ENCODE results near the gene ARHGAP24. TPM values are rescaled to one million over a fixed set of nuclear protein-coding genes. Genes with fewer than 3 reads are reported as not detected.

The ARHGAP24 gene
- total RNA-seq: 3.3 and 9.9 TPM in 2 replicates

- H3K4me3 ChIP-seq (ENCODE audit: low read depth, low read length): peak within 1 kb of the TSS; percentile 55
- peak; percentile 51 for DNase-seq (ENCODE audit: low read depth)
- TF ChIP-seq CTCF (conservative IDR thresholded peaks at IDR 0.05; ENCODE audit: low read depth, low read length): no peak
Measured at GRCh38 chr4:85474818-85475630, at the start of gene ARHGAP24. Gene ARHGAP24 (plus strand): TSS chr4:85475150.

- no peak overlapping the region for H3K4me3 ChIP-seq (ENCODE audit: low read depth, low read length)
- no peak for DNase-seq (ENCODE audit: low read depth)
- no peak for TF ChIP-seq CTCF (conservative IDR thresholded peaks at IDR 0.05; ENCODE audit: low read depth, low read length)
Measured at GRCh38 chr4:85426366-85426765, 48.6 kb upstream of the ARHGAP24 start.

- H3K4me3 ChIP-seq (ENCODE audit: low read depth, low read length): no peak overlapping the region
- TF ChIP-seq CTCF (conservative IDR thresholded peaks at IDR 0.05; ENCODE audit: low read depth, low read length): no peak
- DNase-seq (ENCODE audit: low read depth): no peak
Measured at GRCh38 chr4:85427123-85427522, 47.8 kb upstream of the ARHGAP24 start.

- DNase-seq (ENCODE audit: low read depth): no peak
- TF ChIP-seq CTCF (conservative IDR thresholded peaks at IDR 0.05; ENCODE audit: low read depth, low read length): no peak
- H3K4me3 ChIP-seq (ENCODE audit: low read depth, low read length): no peak overlapping the region
Measured at GRCh38 chr4:85430226-85430625, 44.7 kb upstream of the ARHGAP24 start.

GRCh38 chr4:85430697-85431096, 44.3 kb upstream of the ARHGAP24 start:
- H3K4me3 ChIP-seq (ENCODE audit: low read depth, low read length): no peak overlapping the region
- DNase-seq (ENCODE audit: low read depth): no peak
- TF ChIP-seq CTCF (conservative IDR thresholded peaks at IDR 0.05; ENCODE audit: low read depth, low read length): no peak

- no peak for DNase-seq (ENCODE audit: low read depth)
- H3K4me3 ChIP-seq (ENCODE audit: low read depth, low read length): no peak overlapping the region
- no peak for TF ChIP-seq CTCF (conservative IDR thresholded peaks at IDR 0.05; ENCODE audit: low read depth, low read length)
Measured at GRCh38 chr4:85431156-85431555, 43.8 kb upstream of the ARHGAP24 start.

All from epithelial cell of proximal tubule (primary cell).